ACC112 (cell line): ENCODE data around the gene PSMD9.
A peak's percentile ranks its signal among the peaks of the same experiment; 100 is the strongest.

Experiments
- H2AFZ ChIP-seq: fragments of 200-600 bp; sonication (generic); one replicate; pipeline ENCODE4 v1.6.0; 2017; ENCODE audit warnings: antibody characterized with exemption, low read length; ENCODE audit not compliant: unreplicated experiment
- H3K27ac ChIP-seq: fragments of 200-600 bp; sonication (generic); 2 replicates; pipeline ENCODE4 v1.5.1; 2014; ENCODE audit warnings: low read depth, mild to moderate bottlenecking, antibody characterized with exemption, low read length, moderate library complexity
- H3K27me3 ChIP-seq: fragments of 200-600 bp; sonication (generic); 2 replicates; pipeline ENCODE4 v1.6.1; 2014; ENCODE audit warnings: mild to moderate bottlenecking, antibody characterized with exemption, low read length, moderate library complexity, mixed read lengths; ENCODE audit not compliant: insufficient read depth
- H3K36me3 ChIP-seq: fragments of 200-600 bp; sonication (generic); 2 replicates; pipeline ENCODE4 v1.6.1; 2016; ENCODE audit warnings: mild to moderate bottlenecking, antibody characterized with exemption, low read length, moderate library complexity, mixed read lengths; ENCODE audit not compliant: insufficient read depth
- H3K4me1 ChIP-seq: fragments of 200-600 bp; sonication (generic); one replicate; pipeline ENCODE4 v1.6.1; 2016; ENCODE audit warnings: low read length, mixed read lengths; ENCODE audit not compliant: insufficient read depth, unreplicated experiment, control insufficient read depth
- H3K4me3 ChIP-seq: fragments of 200-600 bp; sonication (generic); 2 replicates; pipeline ENCODE4 v1.5.1; 2014; ENCODE audit warnings: mild to moderate bottlenecking, low read depth, low read length
- H3K79me2 ChIP-seq: fragments of 200-600 bp; sonication (generic); one replicate; pipeline ENCODE4 v1.6.0; 2016; ENCODE audit warnings: low read length; ENCODE audit not compliant: control insufficient read depth, unreplicated experiment, insufficient read depth

The PSMD9 gene

DNA sequence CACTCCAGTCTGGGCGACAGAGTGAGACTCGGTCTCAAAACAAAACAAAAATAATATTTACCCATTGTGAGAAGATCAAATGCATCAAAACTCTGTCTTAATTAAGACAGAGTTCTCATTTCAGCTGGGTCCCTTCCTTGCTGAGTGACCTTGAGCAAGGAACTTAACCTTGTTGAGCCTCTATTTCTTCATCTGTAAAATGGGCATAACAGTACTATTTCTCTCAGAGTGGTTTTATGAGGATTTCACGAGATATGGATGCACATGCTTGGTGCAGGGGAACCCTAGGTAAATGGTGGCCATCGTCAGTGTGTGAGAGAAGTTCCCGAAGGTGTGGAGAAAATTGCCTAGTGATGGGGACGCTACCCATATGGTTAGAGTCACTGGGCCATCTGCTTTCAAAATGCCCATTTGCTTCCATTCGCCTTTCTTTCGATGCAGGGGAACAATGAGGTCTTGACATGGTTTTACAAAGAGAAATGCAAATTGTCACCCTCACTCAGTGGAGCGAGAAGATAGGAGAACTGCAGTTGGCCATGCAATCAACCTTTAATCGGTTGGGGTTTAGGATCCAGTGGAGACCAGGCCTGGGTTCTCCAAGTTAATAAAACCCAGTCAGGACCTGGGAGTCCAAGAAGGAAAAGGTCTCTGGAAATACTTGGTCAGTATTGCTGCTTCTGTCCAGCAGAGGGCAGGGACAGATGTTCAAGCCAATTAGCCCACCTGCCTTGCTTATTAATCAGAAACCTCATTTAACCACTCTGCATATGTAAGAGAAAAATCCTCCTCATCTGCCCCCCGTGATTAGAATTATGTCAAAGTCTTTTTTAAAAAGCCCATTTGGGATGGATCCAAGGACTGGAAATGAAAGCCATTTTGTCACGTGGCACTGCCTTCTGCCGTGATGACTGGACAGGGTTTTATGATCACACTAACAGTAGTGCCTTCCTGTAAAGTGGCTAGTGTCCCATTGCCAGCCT lies 67.0 kb downstream of the PSMD9 start:
- Histone ChIP-seq H3K27me3 (no peaks in the 10 kb centered on the region), H2AFZ (no peak overlapping the region), H3K27ac (no peak overlapping the region), H3K36me3 (0 out of 2 replicates have a peak, but pooled peaks cover 2% of the 10 kb centered on the region), H3K79me2 (no peaks in the 10 kb centered on the region), H3K4me3 (no peak overlapping the region), H3K4me1 (no peaks in the 10 kb centered on the region)

DNA sequence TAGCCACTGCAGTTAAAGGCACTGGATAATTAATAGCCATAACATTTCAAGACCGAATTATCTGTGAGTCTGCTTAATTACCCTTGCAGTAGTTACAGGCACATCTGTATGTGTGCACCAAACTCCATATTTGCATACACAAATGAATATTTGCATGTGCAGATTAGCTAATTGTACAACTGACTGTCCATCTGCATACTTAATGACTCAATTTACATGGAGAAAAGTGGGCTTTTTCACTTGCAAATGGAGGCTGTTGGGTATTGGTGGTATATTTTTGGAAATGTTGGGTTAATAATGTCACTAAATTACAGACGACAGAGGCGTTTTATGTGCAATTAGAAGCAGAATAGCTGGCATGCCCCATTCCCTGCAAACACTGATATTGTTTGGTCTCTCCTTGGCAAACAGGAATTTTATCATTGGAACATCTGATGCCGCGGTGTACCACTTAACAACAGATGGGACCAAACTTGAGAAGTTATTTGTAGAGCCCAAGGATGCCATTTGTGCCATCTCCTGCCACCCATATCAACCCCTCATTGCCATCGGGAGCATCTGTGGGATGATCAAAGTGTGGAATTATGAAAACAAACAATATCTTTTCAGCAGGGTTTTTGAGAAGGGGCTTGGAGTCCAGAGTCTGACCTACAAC lies 69.4 kb downstream of the PSMD9 start:
- Histone ChIP-seq H3K27me3 (no peaks in the 10 kb centered on the region), H3K36me3 (no peaks in the 10 kb centered on the region), H2AFZ (no peak overlapping the region), H3K79me2 (no peaks in the 10 kb centered on the region), H3K4me3 (no peak overlapping the region), H3K4me1 (no peaks in the 10 kb centered on the region), H3K27ac (no peak overlapping the region)

DNA sequence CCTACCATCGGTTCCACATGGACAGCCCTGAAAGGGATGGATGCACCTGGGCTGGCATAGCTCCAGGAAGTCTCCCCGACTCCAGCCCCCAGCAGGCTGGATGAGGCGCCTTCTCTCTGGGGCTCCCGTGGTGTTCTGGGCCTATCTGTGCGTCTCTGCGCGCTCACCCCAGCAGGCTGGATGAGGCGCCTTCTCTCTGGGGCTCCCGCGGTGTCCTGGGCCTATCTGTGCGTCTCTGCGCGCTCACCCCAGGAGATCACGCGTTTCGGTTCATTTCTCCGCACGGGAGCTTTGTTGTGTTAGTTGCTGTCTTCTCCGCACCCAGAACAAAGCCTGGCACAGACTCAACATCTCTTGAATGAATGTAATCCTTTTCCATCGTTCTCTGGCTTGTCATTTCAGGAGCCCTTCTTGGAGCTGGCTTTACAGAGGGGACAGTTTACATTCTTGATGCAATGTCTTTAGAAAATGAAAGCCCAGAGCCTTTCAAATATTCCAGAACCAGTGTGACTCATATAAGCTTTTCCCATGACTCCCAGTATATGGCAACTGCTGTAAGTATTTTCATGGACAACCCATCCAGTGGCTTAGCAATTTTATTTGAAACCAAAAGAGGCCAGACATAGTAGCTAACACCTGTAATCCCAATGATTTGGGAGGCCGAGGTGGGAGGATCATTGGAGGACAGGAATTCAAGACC lies 70.1 kb downstream of the PSMD9 start:
- H3K27me3 ChIP-seq = no peaks in the 10 kb centered on the region
- H3K27ac ChIP-seq = no peak overlapping the region
- no peak overlapping the region for H2AFZ ChIP-seq
- H3K4me3 ChIP-seq = no peak overlapping the region
- H3K36me3 ChIP-seq = no peaks in the 10 kb centered on the region
- no peaks in the 10 kb centered on the region for H3K79me2 ChIP-seq
- no peaks in the 10 kb centered on the region for H3K4me1 ChIP-seq

DNA sequence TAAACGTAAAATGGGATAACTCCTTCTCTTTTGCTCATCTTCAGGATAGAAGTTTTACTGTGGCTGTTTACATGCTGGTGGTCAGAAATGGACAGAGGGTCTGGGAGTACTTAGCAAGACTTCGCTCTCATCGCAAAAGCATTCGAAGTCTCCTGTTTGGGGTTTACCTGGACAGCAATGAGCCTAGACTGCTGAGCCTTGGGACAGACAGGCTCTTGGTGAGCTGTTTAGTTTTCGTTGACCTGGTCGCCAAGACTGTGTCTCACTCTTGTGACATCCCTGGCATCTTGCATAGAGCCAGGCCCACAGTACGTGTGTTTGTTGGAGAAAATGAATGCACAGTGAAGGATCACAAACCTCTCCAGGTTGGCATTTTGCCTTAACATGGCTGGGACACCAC lies 72.0 kb downstream of the PSMD9 start:
- H3K27me3 ChIP-seq = no peaks in the 10 kb centered on the region
- H3K4me3 ChIP-seq = no peak overlapping the region
- H3K36me3 ChIP-seq = no peaks in the 10 kb centered on the region
- H3K79me2 ChIP-seq = no peaks in the 10 kb centered on the region
- H2AFZ ChIP-seq = no peak overlapping the region
- peaks cover 7% of the 10 kb centered on the region for H3K4me1 ChIP-seq
- no peak overlapping the region for H3K27ac ChIP-seq

DNA sequence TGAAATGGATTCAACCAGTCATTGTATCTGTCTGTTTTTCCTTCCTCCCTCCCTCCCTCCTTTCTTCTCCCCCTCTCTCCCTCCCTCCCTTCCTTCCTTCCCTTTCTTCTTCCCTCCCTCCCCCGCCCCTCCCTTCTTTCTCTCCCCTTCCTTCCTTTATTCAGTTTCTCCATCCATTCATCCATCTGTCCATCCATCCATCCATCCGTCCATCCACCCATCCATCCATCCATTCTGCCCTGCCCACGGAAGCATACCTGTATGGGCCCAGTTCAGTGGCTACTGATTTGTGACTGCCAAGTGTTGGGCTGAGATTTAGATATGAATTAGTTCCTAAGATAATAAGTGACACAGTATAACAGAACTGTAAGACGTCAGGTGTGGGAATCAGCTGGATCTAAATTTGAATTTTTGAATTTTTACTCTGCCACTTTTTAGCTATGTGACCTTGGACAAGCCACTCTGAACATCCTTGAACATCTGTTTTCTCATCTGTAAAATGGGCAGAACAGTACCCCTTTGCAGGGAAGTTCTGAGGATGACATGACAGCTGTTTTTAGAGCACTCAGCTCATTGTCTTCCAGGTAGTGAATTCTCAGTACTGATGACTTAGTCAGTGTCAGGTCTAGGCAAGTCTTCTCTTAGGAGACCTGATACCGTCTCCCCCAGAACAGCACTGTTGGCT lies 72.7 kb downstream of the PSMD9 start:
- Histone ChIP-seq H3K27ac (no peak overlapping the region), H3K4me1 (peaks cover 7% of the 10 kb centered on the region), H3K4me3 (no peak overlapping the region), H3K79me2 (no peaks in the 10 kb centered on the region), H3K36me3 (no peaks in the 10 kb centered on the region), H2AFZ (no peak overlapping the region), H3K27me3 (no peaks in the 10 kb centered on the region)

DNA sequence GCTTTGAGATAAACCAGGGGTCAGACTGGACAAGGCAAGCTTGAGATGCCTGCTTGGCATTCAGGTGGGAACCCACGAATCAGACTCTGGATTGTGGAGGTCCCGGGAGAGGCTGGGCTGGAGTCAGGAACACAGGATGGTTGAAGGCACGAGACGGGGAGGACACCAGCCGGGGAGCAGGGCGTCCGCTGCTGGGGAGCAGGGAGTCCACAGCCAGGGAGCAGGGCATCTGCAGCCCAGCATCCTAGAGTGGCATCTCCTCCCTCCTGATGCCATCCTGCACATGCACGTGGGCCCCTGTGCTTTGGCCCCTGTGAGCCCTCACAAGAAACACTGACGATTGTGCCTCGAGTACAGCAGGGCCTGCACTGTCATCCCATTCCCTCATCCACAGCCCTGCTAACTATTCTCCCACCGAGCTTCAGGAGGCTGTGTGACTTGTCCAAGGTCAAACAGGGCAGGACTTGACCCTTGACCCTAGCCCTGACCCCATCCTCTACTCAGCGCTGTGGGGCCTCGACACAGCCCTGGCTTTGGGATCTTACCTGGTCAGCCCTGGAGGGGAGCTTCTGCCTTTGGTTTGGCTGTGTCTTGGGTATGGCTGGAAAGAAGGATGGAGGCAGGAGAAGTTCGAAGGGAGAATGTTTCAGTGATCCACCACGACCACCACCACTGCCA lies 74.9 kb downstream of the PSMD9 start:
- Histone ChIP-seq H3K36me3 (no peaks in the 10 kb centered on the region), H3K27ac (no peak overlapping the region), H2AFZ (no peak overlapping the region), H3K4me1 (peaks cover 7% of the 10 kb centered on the region), H3K4me3 (no peak overlapping the region), H3K27me3 (no peaks in the 10 kb centered on the region), H3K79me2 (no peaks in the 10 kb centered on the region)

DNA sequence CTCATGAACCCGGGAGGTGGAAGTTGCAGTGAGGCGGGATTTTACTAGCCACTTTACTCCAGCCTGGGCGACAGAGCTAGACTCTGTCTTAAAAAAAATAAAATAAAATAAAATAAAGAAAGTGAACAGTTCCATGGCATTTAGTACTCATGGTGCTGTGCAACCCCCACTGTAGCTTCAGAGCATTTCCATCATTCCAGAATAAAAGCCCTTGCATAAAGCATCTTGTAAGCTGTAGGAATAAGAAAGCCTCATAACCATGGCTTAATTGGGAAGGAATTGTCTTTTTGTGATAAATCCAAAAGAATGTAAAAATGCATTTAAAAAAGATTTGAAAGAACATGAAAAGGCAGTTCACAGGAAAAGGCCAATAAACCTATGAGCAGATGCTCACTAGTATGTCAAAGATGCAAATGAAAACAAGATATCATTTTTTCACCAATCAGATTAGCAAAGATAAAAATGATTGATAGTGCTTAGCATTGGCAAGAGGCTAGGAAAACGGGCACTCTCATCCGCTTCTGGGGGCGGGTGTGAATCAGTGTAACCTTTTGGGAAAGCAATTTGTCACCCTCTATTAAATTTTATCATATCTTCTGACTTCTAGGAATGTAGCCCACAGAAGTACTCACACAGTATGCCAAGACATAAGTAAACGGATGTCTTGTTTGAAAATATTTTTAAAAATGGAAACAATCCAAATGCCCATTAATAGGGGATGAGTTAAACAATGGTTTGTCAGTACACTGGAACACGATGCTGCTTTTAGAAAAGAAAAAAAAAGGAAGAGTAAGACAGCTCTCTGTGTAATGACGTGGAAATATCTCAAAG lies 76.4 kb downstream of the PSMD9 start:
- H3K27me3 ChIP-seq = no peaks in the 10 kb centered on the region
- H2AFZ ChIP-seq = no peak overlapping the region
- H3K79me2 ChIP-seq = no peaks in the 10 kb centered on the region
- H3K36me3 ChIP-seq = no peaks in the 10 kb centered on the region
- peak overlapping the region; percentile 20; the same call in 1 of the 2 replicates for H3K27ac ChIP-seq
- H3K4me3 ChIP-seq = no peak overlapping the region
- peaks cover 7% of the 10 kb centered on the region for H3K4me1 ChIP-seq

DNA sequence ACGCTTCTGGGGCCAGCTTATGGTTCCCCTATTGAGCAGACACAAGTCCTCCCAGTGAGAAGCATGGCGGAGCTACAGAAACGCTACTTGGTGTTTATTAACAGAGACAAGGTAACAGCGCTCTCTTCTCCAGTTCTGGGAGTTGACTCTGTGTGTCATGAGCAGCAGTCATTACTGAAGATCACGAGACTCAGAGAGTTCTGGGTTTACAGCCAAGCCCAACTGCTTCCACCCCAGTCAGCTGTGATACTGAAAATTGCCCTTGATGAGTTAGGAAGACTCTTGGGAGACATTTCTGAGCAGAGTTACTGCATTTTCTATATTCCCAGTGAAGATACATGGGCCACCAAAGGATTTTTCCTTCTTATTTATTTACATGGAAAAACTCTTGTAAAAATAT lies 78.4 kb downstream of the PSMD9 start:
- Histone ChIP-seq H3K4me3 (no peak overlapping the region), H3K36me3 (no peaks in the 10 kb centered on the region), H3K27me3 (no peaks in the 10 kb centered on the region), H3K79me2 (no peaks in the 10 kb centered on the region), H2AFZ (no peak overlapping the region), H3K27ac (no peak overlapping the region), H3K4me1 (peaks cover 7% of the 10 kb centered on the region)
